Large intestine (tissue), 3 donors: ENCODE data around the gene MRTFA. TPM values are rescaled to one million over a fixed set of nuclear protein-coding genes. Genes with fewer than 3 reads are reported as not detected.
"Not testable (repeated sequence)": the region's sequence is repeated elsewhere in the genome, so short reads cannot be mapped to it uniquely, and the experiment has no call there.

Experiments used
- DNase-seq, 2 donors: peaks; one replicate each; pipeline versions ENCODE4 v3.0.0 to v3.0.0-alpha.2; 2013
- H3K27ac ChIP-seq: one replicate; pipeline ENCODE4 v1.5.1; 2013; ENCODE audit warnings: low read length
- H3K27me3 ChIP-seq: 2 replicates; pipeline ENCODE4 v1.6.1; 2013; ENCODE audit warnings: low read length; ENCODE audit not compliant: control insufficient read depth, insufficient read depth
- H3K36me3 ChIP-seq: 2 replicates; pipeline ENCODE4 v1.6.1; 2013; ENCODE audit warnings: low read length; ENCODE audit not compliant: control insufficient read depth, insufficient read depth
- H3K4me1 ChIP-seq: one replicate; pipeline ENCODE4 v1.6.1; 2013; ENCODE audit warnings: low read length; ENCODE audit not compliant: control insufficient read depth, insufficient read depth
- H3K4me3 ChIP-seq: one replicate; pipeline ENCODE4 v1.5.1; 2013; ENCODE audit warnings: low read length
- H3K9me3 ChIP-seq: one replicate; pipeline ENCODE4 v1.6.1; 2013; ENCODE audit warnings: mild to moderate bottlenecking, low read depth, low read length, moderate library complexity; ENCODE audit not compliant: control insufficient read depth
- WGBS: methylation state at CpG from one replicate; pipeline ENCODE4 v1.1.5; 2013; ENCODE audit warnings: low lambda C conversion rate; ENCODE audit not compliant: insufficient coverage; 5-methylcytosine and 5-hydroxymethylcytosine counted together
- polyA plus RNA-seq: library from polyadenylated mRNA; unstranded; fragments of 120-200 nt; gene quantifications from one replicate; pipeline ENCODE4 v1.2.1, GENCODE V29; 2013

The MRTFA gene
- polyA plus RNA-seq, 1 donor, result 17.1 TPM

DNA sequence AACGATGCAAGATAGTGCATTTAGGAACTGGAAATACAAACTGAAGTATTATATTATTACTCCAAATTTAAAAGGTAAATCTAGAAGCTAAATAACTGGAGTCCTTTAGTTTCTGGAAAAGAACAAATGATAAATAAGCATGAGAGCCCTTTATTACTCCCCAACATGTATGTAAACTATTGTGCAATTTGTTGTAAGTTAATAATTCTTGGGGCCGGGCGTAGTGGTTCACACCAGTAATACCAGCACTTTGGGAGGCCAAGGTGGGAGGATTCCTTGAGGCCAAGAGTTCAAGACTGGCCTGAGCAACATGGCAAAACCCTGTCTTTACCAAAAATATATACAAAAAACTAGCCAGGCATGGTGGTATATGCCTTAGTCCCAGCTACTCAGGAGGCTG lies 255.1 kb downstream of the MRTFA start:
- DNase-seq, result no peak
- Histone ChIP-seq H3K36me3 (no peaks in the 10 kb centered on the region), H3K4me1 (peaks cover 6% of the 10 kb centered on the region), H3K9me3 (no peaks in the 10 kb centered on the region), H3K27me3 (no peaks in the 10 kb centered on the region), H3K27ac (no peak overlapping the region), H3K4me3 (no peak overlapping the region)
- 100% methylated on average over 1 of the region's 3 CpGs for WGBS

DNA sequence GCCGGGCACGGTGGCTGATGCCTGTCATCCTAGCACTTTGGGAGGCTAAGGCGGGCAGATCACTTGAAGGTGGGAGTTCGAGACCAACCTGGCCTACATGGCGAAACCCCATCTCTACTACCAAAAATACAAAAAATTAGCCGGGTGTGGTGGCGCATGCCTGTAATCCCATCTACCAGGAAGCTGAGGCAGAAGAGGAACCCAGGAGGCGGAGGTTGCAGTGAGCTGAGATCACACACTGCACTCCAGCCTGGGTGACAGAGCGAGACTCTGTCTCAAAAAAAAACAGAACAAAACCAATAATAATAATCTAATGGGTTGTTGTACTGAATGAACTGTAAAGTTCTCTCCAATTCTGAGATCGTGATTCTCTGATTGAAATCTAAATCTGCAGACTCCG lies 258.1 kb downstream of the MRTFA start:
- H3K4me1 ChIP-seq, DNase-seq, H3K27ac ChIP-seq, H3K27me3 ChIP-seq, H3K4me3 ChIP-seq, H3K36me3 ChIP-seq, H3K9me3 ChIP-seq: not testable (repeated sequence)
- 92% methylated on average over 2 of the region's 11 CpGs for WGBS

DNA sequence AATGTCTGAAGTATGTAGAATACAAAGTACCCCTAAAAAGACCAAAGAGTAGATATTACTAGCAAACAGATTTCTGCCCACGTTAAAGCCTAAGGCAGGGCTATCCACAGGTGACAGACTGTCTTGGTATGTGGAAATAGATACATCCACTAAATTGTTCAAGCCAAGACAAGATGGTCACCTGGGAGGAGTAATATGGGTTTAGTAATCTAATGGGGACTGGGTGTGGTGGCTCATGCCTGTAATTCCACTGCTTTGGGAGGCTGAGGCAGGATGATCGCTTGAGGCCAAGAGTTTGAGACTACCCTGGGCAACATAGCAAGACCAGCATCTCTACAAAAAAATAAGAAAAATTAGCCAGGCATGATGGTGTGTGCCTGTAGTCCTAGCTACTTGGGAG lies 258.6 kb downstream of the MRTFA start:
- Histone ChIP-seq H3K9me3 (no peaks in the 10 kb centered on the region), H3K4me1 (no peaks in the 10 kb centered on the region), H3K27me3 (no peaks in the 10 kb centered on the region), H3K36me3 (no peaks in the 10 kb centered on the region), H3K27ac (no peak overlapping the region), H3K4me3 (no peak overlapping the region)
- DNase-seq, result no peak
- whole genome bisulfite sequencing, result 83% methylated on average over 1 of the region's 2 CpGs

DNA sequence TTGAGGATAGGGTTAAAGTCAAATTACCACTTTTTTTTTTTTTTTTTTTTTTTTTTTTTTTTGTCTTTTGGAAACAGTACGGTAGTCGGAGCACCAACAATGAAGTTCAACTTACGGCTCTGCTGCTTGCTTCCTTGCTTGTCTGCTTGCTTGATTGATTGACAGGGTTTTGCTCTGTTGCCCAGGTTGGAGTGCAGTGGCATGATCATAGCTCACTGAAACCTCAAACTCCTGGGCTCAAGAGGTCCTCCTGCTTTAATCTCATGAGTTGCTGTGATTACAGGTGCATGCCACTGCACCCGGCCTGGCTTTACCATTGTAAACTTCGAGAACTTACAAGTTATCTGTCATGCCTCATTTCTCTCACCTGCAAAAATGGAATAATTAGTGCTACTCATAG lies 260.4 kb downstream of the MRTFA start:
- Histone ChIP-seq H3K36me3 (no peaks in the 10 kb centered on the region), H3K27me3 (no peaks in the 10 kb centered on the region), H3K27ac (no peak overlapping the region), H3K4me3 (no peak overlapping the region), H3K9me3 (no peaks in the 10 kb centered on the region), H3K4me1 (no peaks in the 10 kb centered on the region)
- no CpG with 5 or more reads among the region's 5 CpGs for WGBS
- no peak for DNase-seq

DNA sequence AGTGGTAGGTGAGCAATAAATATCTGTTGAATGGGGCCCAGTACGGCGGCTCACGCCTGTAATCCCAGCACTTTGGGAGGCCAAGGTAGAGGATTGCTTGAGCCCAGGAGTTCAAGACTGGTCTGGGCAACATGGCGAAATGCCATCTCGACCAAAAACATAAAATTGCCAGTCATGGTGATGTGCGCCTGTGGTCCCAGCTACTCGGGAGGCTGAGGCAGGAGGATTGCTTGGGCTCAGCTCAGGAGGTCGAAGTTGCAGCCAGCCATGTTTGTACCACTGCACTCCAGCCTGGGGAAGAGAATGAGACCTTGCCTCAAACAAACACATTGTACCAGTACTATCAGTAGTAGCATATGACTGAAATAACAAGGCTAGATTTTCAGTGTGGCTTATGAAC lies 262.0 kb downstream of the MRTFA start:
- H3K36me3 ChIP-seq, result no peaks in the 10 kb centered on the region
- no peak overlapping the region for H3K27ac ChIP-seq
- no peak for DNase-seq
- WGBS, result no CpG with 5 or more reads among the region's 8 CpGs
- H3K9me3 ChIP-seq, result no peaks in the 10 kb centered on the region
- no peaks in the 10 kb centered on the region for H3K4me1 ChIP-seq
- H3K27me3 ChIP-seq, result no peaks in the 10 kb centered on the region
- H3K4me3 ChIP-seq, result no peak overlapping the region

DNA sequence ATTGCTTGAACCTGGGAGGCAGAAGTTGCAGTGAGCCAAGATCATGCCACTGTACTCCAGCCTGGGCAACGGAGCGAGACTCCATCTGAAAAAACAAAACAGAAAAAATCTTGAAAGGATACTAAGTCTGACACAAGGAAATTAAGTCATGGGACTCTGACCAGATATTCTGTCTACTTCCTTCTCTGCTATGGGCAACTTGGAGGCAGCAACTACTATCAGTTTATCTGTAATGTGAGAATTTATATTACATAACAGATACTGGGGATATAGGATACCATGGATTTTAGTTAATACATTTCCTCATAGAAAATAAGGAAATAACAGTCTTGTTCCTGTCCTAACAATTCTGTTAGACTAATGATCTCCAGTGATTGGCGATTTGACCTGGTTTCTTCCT lies 267.7 kb downstream of the MRTFA start:
- Histone ChIP-seq H3K27ac (no peak overlapping the region), H3K4me1 (no peaks in the 10 kb centered on the region)
- 100% methylated on average over 1 of the region's 3 CpGs for WGBS

DNA sequence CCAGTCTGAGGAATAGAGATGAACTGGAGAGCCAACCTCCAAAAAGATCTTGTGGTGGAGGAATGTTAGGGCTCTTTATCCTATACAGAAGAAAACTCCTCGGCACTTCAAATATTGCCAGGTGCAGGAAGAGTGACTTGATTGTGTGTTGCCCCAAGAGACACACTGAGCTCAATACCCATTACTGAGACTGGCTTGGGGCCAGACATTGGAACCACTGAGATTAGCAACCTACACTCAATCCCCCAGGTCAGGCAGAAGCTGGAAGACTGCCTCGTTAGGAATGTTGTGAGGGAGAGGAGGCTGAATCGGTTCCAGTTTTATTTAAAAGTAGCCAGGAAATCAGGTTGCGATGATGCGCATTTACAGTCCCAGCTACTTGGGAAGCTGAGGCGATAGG lies 268.5 kb downstream of the MRTFA start:
- no CpG with 5 or more reads among the region's 6 CpGs for WGBS
- no peaks in the 10 kb centered on the region for H3K4me1 ChIP-seq
- no peak overlapping the region for H3K27ac ChIP-seq
- no peaks in the 10 kb centered on the region for H3K9me3 ChIP-seq
- H3K4me3 ChIP-seq, result no peak overlapping the region
- peaks cover 49% of the 10 kb centered on the region for H3K36me3 ChIP-seq
- no peak for DNase-seq
- H3K27me3 ChIP-seq, result no peaks in the 10 kb centered on the region

More for the DNA sequence above, 267.7 kb downstream of the MRTFA start:
- Histone ChIP-seq H3K4me3 (no peak overlapping the region), H3K36me3 (peaks cover 42% of the 10 kb centered on the region), H3K9me3 (no peaks in the 10 kb centered on the region), H3K27me3 (no peaks in the 10 kb centered on the region)
- DNase-seq, result no peak

DNA sequence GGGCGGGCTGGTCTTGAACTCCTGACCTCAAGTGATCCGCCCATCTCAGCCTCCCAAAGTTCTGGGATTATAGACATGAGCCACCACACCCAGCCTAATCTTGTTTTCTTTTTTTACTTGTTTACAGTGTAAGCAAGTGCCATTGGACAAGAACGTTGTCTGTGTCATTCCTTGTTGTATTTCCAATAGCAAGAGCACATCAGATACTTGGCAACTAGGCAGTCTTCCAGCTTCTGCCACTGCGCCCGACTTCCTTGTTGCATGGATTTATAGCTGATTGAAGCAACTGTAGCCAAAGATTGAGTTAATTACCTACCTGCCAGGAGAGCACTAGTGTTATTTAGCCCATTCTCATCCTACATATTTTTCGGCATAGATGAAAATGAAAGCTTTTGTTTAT lies 269.2 kb downstream of the MRTFA start:
- Histone ChIP-seq H3K9me3 (no peaks in the 10 kb centered on the region), H3K27me3 (no peaks in the 10 kb centered on the region), H3K4me1 (no peaks in the 10 kb centered on the region), H3K27ac (no peak overlapping the region), H3K36me3 (peaks cover 56% of the 10 kb centered on the region), H3K4me3 (no peak overlapping the region)
- DNase-seq, result no peak
- 100% methylated on average over 2 of the region's 6 CpGs for WGBS

DNA sequence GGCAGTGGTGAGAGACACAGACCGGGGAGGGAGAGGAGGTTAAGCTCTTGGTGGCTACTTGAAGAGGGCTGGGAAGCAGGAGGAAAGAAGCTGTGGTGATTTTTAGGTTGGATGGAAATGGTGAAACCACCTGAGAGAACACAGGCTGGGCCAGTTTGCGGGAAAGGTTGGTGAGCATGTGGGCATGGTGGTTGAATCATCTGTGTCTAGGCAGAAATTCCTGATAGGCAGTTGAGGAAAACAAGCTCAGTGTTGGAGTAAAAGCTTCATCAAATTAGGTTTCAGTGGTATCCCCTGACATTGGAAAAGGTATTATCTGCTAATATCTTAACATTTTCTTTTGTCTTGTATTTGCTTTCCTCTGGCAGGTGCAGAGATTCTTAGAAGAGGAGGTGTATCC lies 270.5 kb downstream of the MRTFA start:
- Histone ChIP-seq H3K9me3 (no peaks in the 10 kb centered on the region), H3K27me3 (no peaks in the 10 kb centered on the region), H3K4me1 (no peaks in the 10 kb centered on the region), H3K36me3 (peaks cover 69% of the 10 kb centered on the region), H3K4me3 (no peak overlapping the region), H3K27ac (no peak overlapping the region)
- no CpG with 5 or more reads among the region's 2 CpGs for WGBS
- DNase-seq, result no peak

DNA sequence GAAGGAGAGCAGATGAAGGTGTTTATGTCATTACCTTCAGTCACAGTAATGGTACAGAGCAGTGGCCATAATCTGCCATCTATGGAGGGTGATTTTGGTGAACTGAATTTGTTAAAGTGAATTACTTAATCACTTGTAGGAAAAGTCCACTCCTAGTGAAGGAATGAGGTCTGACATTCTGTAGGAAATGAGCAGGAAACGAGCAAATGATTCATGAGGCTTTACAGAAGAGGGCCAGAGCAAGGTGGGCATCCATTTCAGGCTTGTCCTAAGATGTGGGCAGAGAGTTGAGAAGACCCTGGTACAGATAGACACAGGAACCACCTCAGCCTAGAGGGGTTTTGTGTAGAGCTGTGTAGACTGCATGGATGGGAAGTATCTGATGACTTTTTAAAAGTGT lies 272.1 kb downstream of the MRTFA start:
- H3K36me3 ChIP-seq, result peaks cover 85% of the 10 kb centered on the region
- DNase-seq, result no peak
- H3K27ac ChIP-seq, result no peak overlapping the region
- no peaks in the 10 kb centered on the region for H3K9me3 ChIP-seq
- no peaks in the 10 kb centered on the region for H3K4me1 ChIP-seq
- H3K4me3 ChIP-seq, result no peak overlapping the region
- H3K27me3 ChIP-seq, result no peaks in the 10 kb centered on the region
- 100% methylated on average over 1 of the region's 1 CpG for WGBS

DNA sequence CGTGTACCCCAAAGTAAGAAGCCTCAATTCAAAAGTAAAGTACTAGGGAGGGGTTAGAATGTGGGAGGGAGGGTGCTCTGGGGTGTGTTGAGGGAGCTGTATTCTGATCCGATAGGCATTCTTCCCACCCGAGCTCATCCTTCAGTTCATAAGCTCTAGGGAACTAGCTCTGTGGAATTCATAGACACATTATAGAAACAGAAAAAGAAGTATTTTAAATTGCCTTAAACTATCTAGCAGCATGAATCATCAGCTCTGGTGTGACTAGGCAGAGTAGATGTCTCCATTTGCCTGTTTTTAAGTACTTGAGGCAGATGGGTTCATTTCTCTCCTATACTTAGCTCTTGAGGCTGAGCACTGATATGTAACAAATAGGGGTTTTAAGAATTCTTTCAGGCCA lies 273.5 kb downstream of the MRTFA start:
- DNase-seq, result no peak
- peaks cover 93% of the 10 kb centered on the region for H3K36me3 ChIP-seq
- no CpG with 5 or more reads among the region's 3 CpGs for WGBS

More for the DNA sequence above, 273.5 kb downstream of the MRTFA start:
- H3K4me3 ChIP-seq, result no peak overlapping the region
- H3K27ac ChIP-seq, result no peak overlapping the region
- no peaks in the 10 kb centered on the region for H3K27me3 ChIP-seq
- no peaks in the 10 kb centered on the region for H3K4me1 ChIP-seq
- no peaks in the 10 kb centered on the region for H3K9me3 ChIP-seq
